PC-9 (cell line): ENCODE data around the gene ABCG5.

Experiments used
- CTCF ChIP-seq: fragments of 200-600 bp; sonication (generic); conservative IDR thresholded peaks from 2 replicates; pipeline ENCODE4 v1.6.1; 2017; ENCODE audit warnings: mixed run types, antibody characterized with exemption, mild to moderate bottlenecking, moderate library complexity
- EZH2 ChIP-seq: fragments of 200-600 bp; sonication (generic); IDR thresholded peaks from 2 replicates; pipeline ENCODE4 v1.8.0; 2017; ENCODE audit warnings: antibody characterized with exemption, low read depth

GRCh38 chr2:43787895-43788294 lies 50.7 kb downstream of the ABCG5 start:
- TF ChIP-seq CTCF (no peak), EZH2 (no peak)
